NCI-H146 (cell line): Measurements from ENCODE around the gene TOMM20.
"Not testable (repeated sequence)": the region's sequence is repeated elsewhere in the genome, so short reads cannot be mapped to it uniquely, and the experiment has no call there.

Experiments
- DNase-seq: peaks from one replicate; lab custom pipeline; 2025; lab: John Stamatoyannopoulos, UW

The TOMM20 gene

GRCh38 chr1:235128456-235129328 is at the start of gene TOMM20:
Gene TOMM20, minus strand, starts transcription at chr1:235128837. Its CDS starts 122 bp downstream, at chr1:235128715.
- DNase-seq, result peak; percentile 98

- no peak for DNase-seq
These were observed 47.8 kb upstream of the TOMM20 start for GRCh38 chr1:235176486-235176885.

- no peak for DNase-seq
These were observed 41.3 kb upstream of the TOMM20 start for GRCh38 chr1:235169986-235170385.

GRCh38 chr1:235168375-235168774 is 39.7 kb upstream of the TOMM20 start:
- no peak for DNase-seq

- no peak for DNase-seq
These were observed 33.2 kb upstream of the TOMM20 start for GRCh38 chr1:235161685-235162327.

GRCh38 chr1:235160957-235161684 is 32.5 kb upstream of the TOMM20 start, which contains the start of gene RBM34:
Gene RBM34, minus strand, starts transcription at chr1:235161250. Its CDS starts 24 bp downstream, at chr1:235161226.
- peak; percentile 93 for DNase-seq

- DNase-seq, result no peak
These were observed 31.8 kb upstream of the TOMM20 start for GRCh38 chr1:235160383-235160956.

- DNase-seq, result not testable (repeated sequence)
These were observed 31.3 kb upstream of the TOMM20 start for GRCh38 chr1:235159930-235160329.

GRCh38 chr1:235159284-235159683 is 30.6 kb upstream of the TOMM20 start:
- not testable (repeated sequence) for DNase-seq

- DNase-seq, result no peak
These were observed 30.0 kb upstream of the TOMM20 start for GRCh38 chr1:235158680-235159079.

- DNase-seq, result no peak
These were observed 28.5 kb upstream of the TOMM20 start for GRCh38 chr1:235157150-235157549.

GRCh38 chr1:235156740-235157139 is 28.1 kb upstream of the TOMM20 start:
- no peak for DNase-seq

GRCh38 chr1:235156265-235156664 is 27.6 kb upstream of the TOMM20 start:
- DNase-seq, result no peak

- no peak for DNase-seq
These were observed 23.6 kb upstream of the TOMM20 start for GRCh38 chr1:235152235-235152634.

- DNase-seq, result no peak
These were observed 22.4 kb upstream of the TOMM20 start for GRCh38 chr1:235151033-235151432.

- DNase-seq, result no peak
These were observed 21.2 kb upstream of the TOMM20 start for GRCh38 chr1:235149824-235150223.

- no peak for DNase-seq
These were observed 18.6 kb upstream of the TOMM20 start for GRCh38 chr1:235147269-235147668.

- DNase-seq, result no peak
These were observed 17.0 kb upstream of the TOMM20 start for GRCh38 chr1:235145639-235146038.

- no peak for DNase-seq
These were observed 14.4 kb upstream of the TOMM20 start for GRCh38 chr1:235142991-235143390.

- no peak for DNase-seq
These were observed 10.7 kb upstream of the TOMM20 start for GRCh38 chr1:235139315-235139714.

GRCh38 chr1:235138821-235139220 is 10.2 kb upstream of the TOMM20 start:
- DNase-seq, result no peak

GRCh38 chr1:235136111-235136510 is 7.5 kb upstream of the TOMM20 start:
- DNase-seq, result no peak
